NCI-H345 treated with DMSO at 0.1 percent for 48 hours (cell line): Measurements from ENCODE around the gene MCF2L2.

Source experiments
- DNase-seq: peaks from one replicate; lab custom pipeline; 2025; ENCODE audit not compliant: unreplicated experiment; lab: John Stamatoyannopoulos, UW

The MCF2L2 gene

DNA sequence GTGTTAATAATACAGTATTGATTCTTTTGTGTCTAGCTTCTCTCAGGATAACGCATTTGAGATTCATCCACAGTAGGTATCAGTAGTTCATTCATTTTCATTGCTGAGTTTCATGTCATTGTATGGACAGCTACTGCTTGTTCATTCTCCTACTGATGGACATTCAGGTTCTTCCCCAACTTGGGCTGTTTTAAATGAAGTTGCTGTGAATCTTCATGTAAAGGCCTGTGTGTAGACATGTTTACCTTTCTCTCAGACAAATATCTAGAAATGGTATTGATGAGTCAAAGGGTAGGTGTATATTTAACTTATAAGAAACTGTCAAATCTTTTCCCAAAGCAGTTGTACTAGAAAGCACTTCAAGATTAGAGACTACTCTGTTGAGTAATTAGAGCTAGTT lies 26.7 kb downstream of the MCF2L2 start:
- DNase-seq = no peak

- no peak for DNase-seq
Observed at GRCh38 chr3:183400352-183400751, 28.1 kb downstream of the MCF2L2 start.

DNA sequence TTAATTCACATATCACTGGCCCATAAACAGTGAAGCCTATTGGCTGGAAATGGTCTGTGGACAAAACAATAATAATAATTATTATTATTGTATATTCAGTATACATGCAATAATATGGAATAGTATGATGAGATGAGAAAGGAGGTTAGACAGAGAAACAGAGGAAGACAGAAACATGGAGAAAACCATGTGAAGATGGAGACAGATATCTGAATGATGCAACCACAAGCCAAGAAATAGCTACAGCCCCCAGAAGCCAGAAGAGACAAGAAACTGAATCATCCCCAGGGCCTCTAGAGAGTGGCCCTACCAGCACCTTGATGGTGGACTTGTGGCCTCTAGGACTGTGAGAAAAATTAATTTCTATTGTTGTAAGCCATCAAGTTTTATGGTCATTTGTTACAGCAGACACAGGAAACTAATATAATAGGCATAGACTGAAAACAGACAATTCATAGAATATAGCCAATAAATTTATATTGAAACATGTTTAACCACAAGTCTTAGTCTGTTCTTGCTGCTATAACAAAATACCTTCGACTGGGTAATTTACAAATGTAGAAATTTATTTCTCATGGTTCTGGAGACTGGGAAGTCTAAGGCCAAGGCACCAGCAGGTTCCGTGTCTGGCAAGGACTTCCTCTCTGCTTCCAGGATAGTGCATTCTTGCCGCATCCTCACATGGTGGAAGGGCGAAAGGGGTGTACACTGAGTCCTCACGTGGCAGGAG lies 31.6 kb downstream of the MCF2L2 start:
- no peak for DNase-seq

DNA sequence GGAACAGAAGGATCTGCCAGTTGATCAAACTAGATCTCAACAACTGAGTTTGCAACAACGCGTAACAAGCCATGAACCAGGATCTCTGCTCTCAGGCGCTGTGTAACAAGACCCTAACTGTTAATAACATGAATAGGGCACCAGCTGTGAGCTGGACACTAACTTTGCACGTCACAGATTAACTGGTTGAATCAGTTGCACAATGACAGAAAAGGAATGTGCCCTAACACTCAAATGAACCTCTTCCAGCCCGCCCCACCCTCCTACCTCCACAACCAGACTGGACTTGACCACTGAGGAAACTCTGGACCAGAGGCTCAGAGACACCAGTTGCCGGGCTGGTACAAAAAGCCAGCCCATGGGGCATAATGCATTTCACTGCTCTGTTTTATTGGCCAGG lies 34.3 kb downstream of the MCF2L2 start:
- no peak for DNase-seq

GRCh38 chr3:183393625-183394024 lies 34.8 kb downstream of the MCF2L2 start:
- DNase-seq = no peak

- DNase-seq = no peak
Observed at GRCh38 chr3:183392186-183393034, 36.0 kb downstream of the MCF2L2 start.

DNA sequence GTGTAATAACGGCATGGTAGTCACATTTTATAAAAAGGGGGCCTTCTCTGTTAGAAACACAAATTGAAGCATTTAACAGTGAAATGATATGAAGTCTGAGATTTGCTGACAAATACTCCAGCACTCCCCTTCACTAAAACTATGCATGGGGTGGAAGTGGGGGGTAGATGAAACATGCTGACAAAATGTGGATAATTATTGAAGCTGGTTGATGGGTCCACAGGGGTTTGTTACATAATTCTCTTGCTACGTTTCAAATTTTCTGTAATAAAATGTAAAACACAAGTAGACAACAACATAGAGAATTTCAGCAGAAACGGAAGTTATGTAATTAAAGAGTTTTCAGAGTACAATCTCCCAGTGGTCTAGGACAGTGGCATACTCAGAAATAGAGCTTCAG lies 37.0 kb downstream of the MCF2L2 start:
- no peak for DNase-seq

DNA sequence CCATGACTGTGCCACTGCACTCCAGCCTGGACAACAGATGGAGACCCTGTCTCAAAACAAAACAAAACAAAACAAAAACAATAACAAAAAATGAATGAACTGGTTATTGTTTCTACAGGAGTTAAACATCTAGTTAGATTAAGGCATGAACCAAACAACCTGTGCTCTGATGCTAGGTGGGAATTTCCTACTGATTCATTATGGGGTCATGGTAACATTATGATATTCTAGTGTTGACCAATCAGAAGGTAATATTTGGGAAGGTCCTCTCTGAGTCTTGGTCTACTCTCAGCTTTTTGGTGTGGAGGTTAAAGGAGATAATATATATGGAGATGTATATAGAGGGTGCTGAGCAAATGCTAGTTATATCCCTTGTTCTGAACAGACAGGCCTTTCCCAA lies 37.6 kb downstream of the MCF2L2 start:
- DNase-seq = no peak

DNA sequence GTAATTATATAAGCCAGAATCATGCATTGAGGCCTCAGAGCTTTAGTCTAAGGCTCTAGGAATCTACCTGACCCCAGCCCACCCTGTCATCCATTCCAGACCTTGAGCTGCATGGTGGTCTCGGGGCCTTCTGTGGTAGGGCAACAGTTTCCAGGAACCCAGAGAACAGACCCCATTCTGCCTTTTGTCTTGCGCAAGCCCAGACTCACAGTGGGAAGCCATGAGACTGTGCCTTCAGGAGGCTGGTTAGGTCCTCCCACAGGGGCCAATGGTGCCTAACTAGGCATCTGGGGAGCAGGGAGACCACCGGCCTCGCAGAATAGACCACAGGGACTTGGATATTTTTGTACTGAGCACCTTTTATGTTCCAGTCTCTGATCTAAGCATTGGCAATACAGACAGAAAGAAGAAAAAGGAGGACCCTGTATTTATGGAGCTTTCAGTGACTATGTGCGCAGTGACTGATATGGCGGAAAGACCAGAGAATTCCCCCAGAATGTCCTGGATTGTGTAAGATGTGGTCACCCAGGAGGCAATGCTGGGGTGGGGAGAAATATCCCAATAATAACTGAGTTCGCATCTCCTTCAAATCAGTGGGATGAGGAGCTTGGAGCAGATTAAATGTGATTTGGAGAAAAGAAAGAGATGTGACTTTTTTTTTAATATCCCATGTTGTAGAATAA lies 40.1 kb downstream of the MCF2L2 start:
- no peak for DNase-seq

DNA sequence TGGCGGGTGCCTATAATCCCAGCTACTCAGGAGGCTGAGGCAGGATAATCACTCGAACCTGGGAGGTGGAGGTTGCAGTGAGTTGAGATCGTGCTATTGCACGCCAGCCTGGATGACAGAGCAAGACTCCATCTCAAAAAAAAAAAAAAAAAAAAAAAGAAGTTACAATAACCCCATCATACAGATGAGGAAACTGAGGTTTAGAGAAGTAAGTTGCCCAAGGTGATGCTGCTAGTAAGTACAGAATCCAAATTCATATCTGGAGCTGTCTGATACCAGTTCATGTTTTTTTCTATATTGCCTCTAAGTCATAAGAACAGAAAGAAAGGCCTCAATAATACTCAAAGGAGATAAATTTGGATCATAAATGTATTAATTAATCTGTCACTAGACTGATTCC lies 40.6 kb downstream of the MCF2L2 start:
- no peak for DNase-seq

- DNase-seq = no peak
Observed at GRCh38 chr3:183386651-183387050, 41.8 kb downstream of the MCF2L2 start.

GRCh38 chr3:183385698-183386613 lies 42.5 kb downstream of the MCF2L2 start:
- peak; percentile 73 for DNase-seq

DNA sequence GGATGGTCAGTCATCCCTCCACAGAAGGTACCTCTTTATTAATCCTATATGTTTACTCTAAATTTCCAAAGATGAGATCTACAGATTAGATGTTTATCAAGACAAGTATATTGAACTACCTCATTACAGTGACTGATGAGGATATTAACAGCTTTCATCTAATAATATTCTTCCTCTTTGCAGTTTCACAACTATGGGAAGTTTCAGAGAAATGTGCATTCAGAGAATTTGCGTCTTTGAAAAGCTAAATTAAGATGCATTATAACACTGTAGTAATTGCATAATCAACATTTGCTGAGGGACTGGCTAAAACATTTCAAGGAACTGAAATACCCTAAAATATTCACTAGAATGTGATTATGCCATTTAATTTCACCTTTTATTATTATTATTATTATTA lies 46.7 kb downstream of the MCF2L2 start:
- no peak for DNase-seq

DNA sequence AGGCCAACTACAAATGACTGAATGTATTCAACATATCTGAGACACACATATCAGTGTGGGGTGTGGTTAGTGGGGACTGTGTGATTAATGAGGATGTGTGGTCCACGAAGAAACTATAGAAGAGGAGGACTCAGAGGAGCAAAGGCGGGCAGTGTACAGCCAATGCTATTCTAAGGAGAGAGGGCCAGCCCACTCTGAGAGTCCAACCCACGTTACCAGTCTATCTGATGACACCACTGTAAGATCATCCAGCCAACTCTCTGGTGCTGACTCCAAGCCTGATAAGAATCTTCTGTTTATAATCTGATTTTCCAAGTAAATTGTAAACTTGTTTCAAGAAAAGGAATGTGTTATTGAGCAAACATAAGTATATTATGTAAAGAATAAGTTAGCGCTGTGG lies 47.2 kb downstream of the MCF2L2 start:
- DNase-seq = no peak

DNA sequence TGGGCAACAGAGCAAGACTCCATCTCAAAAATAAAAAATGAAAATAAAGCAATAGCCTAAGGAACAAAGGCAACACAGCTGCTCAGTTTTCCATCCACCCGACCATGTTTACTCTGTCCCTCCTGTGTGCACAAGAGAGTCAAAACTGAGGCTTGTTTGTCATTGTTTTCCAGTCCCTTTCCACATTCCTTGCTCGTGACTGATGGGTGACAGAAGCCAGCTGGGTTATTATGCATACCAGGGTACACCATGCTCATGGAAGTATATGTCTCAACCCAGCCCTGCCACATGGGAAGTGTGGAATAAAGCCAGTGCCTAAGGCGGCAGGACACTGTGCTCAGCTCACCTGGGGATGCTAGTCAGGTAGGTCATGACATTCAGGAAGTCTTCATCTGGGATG lies 49.5 kb downstream of the MCF2L2 start:
- DNase-seq = peak; percentile 37

DNA sequence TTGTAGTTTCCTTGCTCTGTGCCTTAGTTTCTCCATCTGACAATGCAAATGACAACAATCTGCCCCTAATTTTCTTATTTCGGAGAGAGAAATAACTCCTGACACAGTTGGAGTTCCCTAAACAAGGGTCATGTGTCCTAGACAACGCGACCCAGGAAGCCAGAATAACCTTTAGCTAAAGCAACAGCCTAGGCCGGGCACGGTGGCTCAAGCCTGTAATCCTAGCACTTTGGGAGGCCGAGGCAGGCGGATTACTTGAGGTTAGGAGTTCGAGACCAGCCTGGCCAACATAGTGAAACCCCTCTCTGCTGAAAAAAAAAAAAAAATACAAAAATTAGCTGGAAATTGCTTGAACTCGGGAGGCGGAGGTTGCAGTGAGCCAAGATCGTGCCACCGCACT lies 49.9 kb downstream of the MCF2L2 start:
- DNase-seq = no peak

DNA sequence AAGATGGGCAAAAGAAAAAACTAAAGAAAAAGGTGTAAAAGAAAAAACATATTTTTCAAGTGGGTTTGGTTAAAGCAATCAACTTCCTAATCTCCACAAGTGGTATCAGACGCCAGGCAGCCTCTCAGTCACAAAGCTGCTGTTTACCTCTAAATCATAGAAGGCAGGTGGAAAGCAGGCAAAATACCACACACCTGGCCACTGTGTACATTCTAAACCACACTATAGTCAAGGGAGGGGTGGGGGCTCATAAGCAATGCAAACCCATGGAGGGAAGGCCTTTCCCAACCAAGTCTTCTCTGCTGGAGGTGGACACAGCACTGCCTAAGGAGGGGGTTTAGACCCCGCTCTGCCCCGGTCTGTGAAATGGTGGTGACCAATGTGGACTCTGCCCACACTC lies 50.4 kb downstream of the MCF2L2 start:
- peak; percentile 98 for DNase-seq

DNA sequence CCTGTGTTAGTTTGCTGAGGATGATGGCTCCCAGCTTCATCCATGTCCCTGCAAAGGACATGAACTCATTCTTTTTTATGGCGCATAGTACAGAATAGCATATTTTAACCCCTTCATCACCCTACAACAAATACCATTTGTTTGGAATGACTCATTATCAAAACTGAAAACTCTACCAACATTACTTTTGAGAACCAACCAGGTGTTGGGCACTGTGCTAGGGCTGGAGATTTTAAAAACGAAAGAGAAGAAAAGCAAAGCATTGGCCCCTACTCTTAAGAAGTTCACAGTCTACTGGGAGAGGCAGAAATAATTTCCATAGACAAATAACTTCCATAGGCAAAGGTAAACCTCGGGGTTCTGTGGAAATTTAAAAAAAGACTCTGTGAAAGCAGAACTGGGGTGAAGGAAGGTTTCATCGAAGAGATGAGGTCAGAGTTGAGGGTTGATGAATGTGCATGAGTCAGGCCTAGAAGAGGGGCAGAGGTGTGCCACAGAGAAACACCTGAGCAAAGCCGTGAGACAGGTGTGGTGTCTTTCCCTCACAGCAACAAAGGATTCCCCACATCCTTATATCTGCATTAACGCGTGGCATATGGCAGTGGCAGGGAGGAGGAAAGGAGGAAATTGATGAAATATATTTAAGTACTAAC lies 51.0 kb downstream of the MCF2L2 start:
- peak; percentile 98 for DNase-seq

GRCh38 chr3:183375787-183376186 lies 52.6 kb downstream of the MCF2L2 start:
- DNase-seq = no peak

DNA sequence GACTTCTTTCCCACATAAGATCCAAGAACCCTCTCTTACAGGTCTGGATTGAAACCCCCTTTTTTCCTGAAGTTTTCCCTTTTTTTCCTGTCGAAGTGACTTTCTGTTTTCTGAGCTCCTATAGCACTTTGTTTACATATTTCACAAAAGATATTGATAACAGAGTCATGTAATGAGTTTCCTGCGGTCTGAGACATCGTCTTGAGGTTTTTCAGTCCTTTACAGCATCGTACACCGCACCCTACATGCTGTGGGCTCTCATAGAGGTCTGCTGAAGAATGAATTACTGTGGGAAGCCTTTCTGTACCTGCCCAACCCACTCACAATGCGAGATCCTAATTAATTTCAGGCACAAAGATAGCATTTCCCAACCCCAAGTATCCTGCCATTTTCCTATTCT lies 53.1 kb downstream of the MCF2L2 start:
- DNase-seq = no peak
